ENCODE data around the gene CADPS2. TPM values are rescaled to one million over a fixed set of nuclear protein-coding genes. Genes with fewer than 3 reads are reported as not detected.
A peak's percentile ranks its signal among the peaks of the same experiment; 100 is the strongest.

CADPS2 gene
- total RNA-seq, 4 donors from 2014 or later: 27.7 to 46.2 (median 32.6) TPM

- H3K36me3 ChIP-seq: no peaks in the 10 kb centered on the region
- no peak for TF ChIP-seq POLR2A (IDR thresholded peaks at IDR 0.05)
- TF ChIP-seq, protein P1, sequence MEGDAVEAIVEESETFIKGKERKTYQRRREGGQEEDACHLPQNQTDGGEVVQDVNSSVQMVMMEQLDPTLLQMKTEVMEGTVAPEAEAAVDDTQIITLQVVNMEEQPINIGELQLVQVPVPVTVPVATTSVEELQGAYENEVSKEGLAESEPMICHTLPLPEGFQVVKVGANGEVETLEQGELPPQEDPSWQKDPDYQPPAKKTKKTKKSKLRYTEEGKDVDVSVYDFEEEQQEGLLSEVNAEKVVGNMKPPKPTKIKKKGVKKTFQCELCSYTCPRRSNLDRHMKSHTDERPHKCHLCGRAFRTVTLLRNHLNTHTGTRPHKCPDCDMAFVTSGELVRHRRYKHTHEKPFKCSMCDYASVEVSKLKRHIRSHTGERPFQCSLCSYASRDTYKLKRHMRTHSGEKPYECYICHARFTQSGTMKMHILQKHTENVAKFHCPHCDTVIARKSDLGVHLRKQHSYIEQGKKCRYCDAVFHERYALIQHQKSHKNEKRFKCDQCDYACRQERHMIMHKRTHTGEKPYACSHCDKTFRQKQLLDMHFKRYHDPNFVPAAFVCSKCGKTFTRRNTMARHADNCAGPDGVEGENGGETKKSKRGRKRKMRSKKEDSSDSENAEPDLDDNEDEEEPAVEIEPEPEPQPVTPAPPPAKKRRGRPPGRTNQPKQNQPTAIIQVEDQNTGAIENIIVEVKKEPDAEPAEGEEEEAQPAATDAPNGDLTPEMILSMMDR (IDR thresholded peaks at IDR 0.05): no peak
- H3K27me3 ChIP-seq: peaks cover 74% of the 10 kb centered on the region
- H3K27ac ChIP-seq: no peak overlapping the region
- H3K9me3 ChIP-seq: no peaks in the 10 kb centered on the region
- 5 to 7% methylated on average over 33 to 38 of the region's 61 CpGs for WGBS, 2 donors
- peak; percentile 19 to 25 for DNase-seq
- intact Hi-C loops (cut with DNase I): no loop called here
- peak overlapping the region in 2 of 3 donors; percentile 21 to 30 for H3K4me3 ChIP-seq (replicated peaks in 1 of 3)
- H3K4me1 ChIP-seq: peaks cover 24 to 28% of the 10 kb centered on the region in 2 donors
Observed at GRCh38 chr7:122310119-122311021, 575.9 kb downstream of the CADPS2 start.

DNA sequence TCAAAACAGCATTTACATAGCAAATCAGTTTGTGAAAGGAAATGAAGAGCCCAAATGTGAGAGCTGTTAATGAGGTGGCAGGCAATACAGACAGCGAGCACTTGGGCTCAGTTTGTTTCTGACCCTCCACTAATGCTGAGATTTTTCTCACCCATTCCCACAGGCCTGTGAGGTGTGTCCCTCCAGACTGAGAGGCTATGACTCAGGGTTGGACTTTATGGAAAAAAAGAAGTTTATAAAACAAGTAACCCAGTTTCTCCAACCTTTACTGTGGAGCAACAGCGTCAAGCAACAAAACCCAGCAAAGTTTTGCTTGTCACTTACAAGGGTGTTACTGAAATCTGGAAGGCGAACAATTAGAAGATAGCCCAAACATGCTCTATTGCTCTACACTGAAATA, 576.8 kb downstream of the CADPS2 start:
- H3K4me3 ChIP-seq (replicated peaks in 1 of 3): no peak overlapping the region
- no peak for DNase-seq
- no peaks in the 10 kb centered on the region for H3K9me3 ChIP-seq
- 65% methylated on average over 3 of the region's 3 CpGs for WGBS, 2 donors
- intact Hi-C loops (cut with DNase I): no loop called here
- H3K36me3 ChIP-seq: no peaks in the 10 kb centered on the region
- H3K27ac ChIP-seq: no peak overlapping the region
- H3K27me3 ChIP-seq: peaks cover 83% of the 10 kb centered on the region
- TF ChIP-seq, protein P1 (IDR thresholded peaks at IDR 0.05): no peak
- TF ChIP-seq POLR2A (IDR thresholded peaks at IDR 0.05): no peak
- H3K4me1 ChIP-seq: peaks cover 28 to 37% of the 10 kb centered on the region in 2 donors

DNA sequence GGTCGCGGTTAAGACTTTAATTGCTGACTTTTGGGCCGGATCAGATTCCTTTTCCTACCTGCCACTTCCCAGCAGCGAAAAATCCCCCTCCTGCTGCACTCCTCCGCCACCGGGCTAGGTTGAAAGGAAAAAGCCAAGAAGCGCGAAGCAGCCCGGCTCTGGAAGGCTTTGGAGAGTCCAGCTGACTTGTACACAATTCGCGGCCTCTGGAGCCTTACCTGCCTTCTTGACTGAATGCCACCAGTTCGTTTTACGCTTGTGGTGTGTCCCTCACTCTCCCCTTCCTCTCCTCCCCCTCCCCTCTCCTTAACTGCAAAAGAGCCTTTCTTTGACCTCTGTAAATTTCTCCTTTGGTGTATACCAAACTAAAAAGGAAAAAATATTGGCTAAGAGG, 579.0 kb downstream of the CADPS2 start:
- H3K9me3 ChIP-seq: no peaks in the 10 kb centered on the region
- intact Hi-C loops (cut with DNase I): no loop called here
- no peak overlapping the region for H3K27ac ChIP-seq
- TF ChIP-seq, protein P1 (IDR thresholded peaks at IDR 0.05): no peak
- TF ChIP-seq POLR2A (IDR thresholded peaks at IDR 0.05): no peak
- no peak for DNase-seq
- H3K27me3 ChIP-seq: peaks cover 94% of the 10 kb centered on the region
- H3K36me3 ChIP-seq: no peaks in the 10 kb centered on the region
- peaks cover 28 to 44% of the 10 kb centered on the region in 2 donors for H3K4me1 ChIP-seq
- H3K4me3 ChIP-seq (replicated peaks in 1 of 3): no peak overlapping the region
- 23 to 26% methylated on average over 13 of the region's 13 CpGs for WGBS, 2 donors

GRCh38 chr7:122306320-122307227, 579.7 kb downstream of the CADPS2 start:
- intact Hi-C loops (cut with DNase I): no loop called here
- H3K27ac ChIP-seq: no peak overlapping the region
- whole genome bisulfite sequencing, 2 donors: 8 to 14% methylated on average over 28 to 36 of the region's 37 CpGs
- no peak for TF ChIP-seq POLR2A (IDR thresholded peaks at IDR 0.05)
- TF ChIP-seq, protein P1 (IDR thresholded peaks at IDR 0.05): no peak
- no peak overlapping the region for H3K4me3 ChIP-seq (replicated peaks in 1 of 3)
- H3K36me3 ChIP-seq: no peaks in the 10 kb centered on the region
- H3K4me1 ChIP-seq: peaks cover 28 to 44% of the 10 kb centered on the region in 2 donors
- no peaks in the 10 kb centered on the region for H3K9me3 ChIP-seq
- H3K27me3 ChIP-seq: peaks cover 94% of the 10 kb centered on the region
- no peak for DNase-seq
